ENCODE results near the gene CCNY.

DNA sequence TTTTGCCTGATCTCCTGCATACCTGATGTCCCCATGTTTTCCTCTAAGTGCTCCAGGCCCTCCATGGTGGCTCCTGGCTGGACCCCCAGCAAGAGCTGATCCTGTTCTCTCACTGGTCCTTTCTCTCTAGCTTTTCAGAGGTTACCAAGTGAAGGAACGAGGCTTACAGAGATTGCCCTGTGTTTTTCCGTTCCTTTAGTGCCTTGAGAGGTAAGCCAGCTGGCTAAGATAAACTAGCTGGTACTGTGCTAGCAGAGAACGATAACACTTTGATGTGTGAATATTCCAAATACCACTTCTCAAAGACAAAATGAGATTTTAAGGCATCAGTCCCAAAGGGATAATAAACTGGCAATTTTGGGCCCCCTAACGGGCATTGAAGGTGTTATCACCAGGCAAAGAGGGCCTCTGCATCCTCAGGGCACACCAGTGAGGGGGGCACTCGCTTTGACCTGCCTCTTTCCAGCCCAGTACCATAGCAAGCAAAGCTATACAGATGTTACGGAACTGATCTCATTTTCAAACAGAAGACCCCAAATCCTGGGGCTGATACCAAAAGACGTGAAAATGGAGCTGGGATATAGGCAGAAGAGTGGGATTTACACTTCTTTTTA is 8.4 kb upstream of the CCNY start:
- TF ChIP-seq EZH2 (IDR thresholded peaks at IDR 0.05) (no peak), POLR2AphosphoS5 (IDR thresholded peaks at IDR 0.05; ENCODE audit: borderline replicate concordance, low read depth, low read length) (no peak), FOXP2 (optimal IDR thresholded peaks at IDR 0.05; ENCODE audit: control extremely low read depth, extremely low read length, insufficient read depth) (no peak)
